Measurements from ENCODE around the gene CHD6.

The CHD6 gene

GRCh38 chr20:41365777-41366545 is 252.2 kb downstream of the CHD6 start:
- H3K27ac Mint-ChIP-seq = peak overlapping the region in 1 of 3 experiments; percentile 32
- TF ChIP-seq CTCF (IDR thresholded peaks at IDR 0.05; ENCODE audit: unreplicated experiment in 3 of 3) = no peak
- peak overlapping the region; percentile 69 to 75 (median 70) for H3K4me3 Mint-ChIP-seq
- H3K4me1 Mint-ChIP-seq = peaks cover 18% of the 10 kb centered on the region
- peaks cover 47% of the 10 kb centered on the region for H3K27me3 Mint-ChIP-seq (ENCODE audit: low read depth)
- H3K9me3 Mint-ChIP-seq = no peaks in the 10 kb centered on the region
- H3K36me3 Mint-ChIP-seq (ENCODE audit: low read depth) = peaks cover 3% of the 10 kb centered on the region

GRCh38 chr20:41364967-41365765 is 253.0 kb downstream of the CHD6 start:
- peak overlapping the region; percentile 69 to 75 (median 70) for H3K4me3 Mint-ChIP-seq
- H3K36me3 Mint-ChIP-seq (ENCODE audit: low read depth) = peaks cover 3% of the 10 kb centered on the region
- no peaks in the 10 kb centered on the region for H3K9me3 Mint-ChIP-seq
- peaks cover 18% of the 10 kb centered on the region for H3K4me1 Mint-ChIP-seq
- H3K27ac Mint-ChIP-seq = peak overlapping the region in 1 of 3 experiments; percentile 32
- TF ChIP-seq CTCF (IDR thresholded peaks at IDR 0.05; ENCODE audit: unreplicated experiment in 3 of 3) = no peak
- H3K27me3 Mint-ChIP-seq (ENCODE audit: low read depth) = peaks cover 49% of the 10 kb centered on the region

GRCh38 chr20:41364236-41364855 is 253.8 kb downstream of the CHD6 start:
- H3K27me3 Mint-ChIP-seq (ENCODE audit: low read depth) = peaks cover 44% of the 10 kb centered on the region
- H3K4me1 Mint-ChIP-seq = peaks cover 11% of the 10 kb centered on the region
- H3K27ac Mint-ChIP-seq = no peak overlapping the region
- no peak for TF ChIP-seq CTCF (IDR thresholded peaks at IDR 0.05; ENCODE audit: unreplicated experiment in 3 of 3)
- H3K36me3 Mint-ChIP-seq (ENCODE audit: low read depth) = peaks cover 3% of the 10 kb centered on the region
- H3K9me3 Mint-ChIP-seq = no peaks in the 10 kb centered on the region
- peak overlapping the region in 1 of 3 experiments; percentile 26 for H3K4me3 Mint-ChIP-seq

- Mint-ChIP-seq H3K4me1 (peaks cover 11% of the 10 kb centered on the region), H3K36me3 (ENCODE audit: low read depth) (peaks cover 3% of the 10 kb centered on the region), H3K27me3 (ENCODE audit: low read depth) (peaks cover 40% of the 10 kb centered on the region), H3K4me3 (no peak overlapping the region), H3K27ac (no peak overlapping the region), H3K9me3 (no peaks in the 10 kb centered on the region)
- no peak for TF ChIP-seq CTCF (IDR thresholded peaks at IDR 0.05; ENCODE audit: unreplicated experiment in 3 of 3)
Measured at GRCh38 chr20:41363601-41364000, 254.6 kb downstream of the CHD6 start.

- TF ChIP-seq CTCF (IDR thresholded peaks at IDR 0.05; ENCODE audit: unreplicated experiment in 3 of 3) = no peak
- Mint-ChIP-seq H3K4me3 (no peak overlapping the region), H3K4me1 (peaks cover 11% of the 10 kb centered on the region), H3K27me3 (ENCODE audit: low read depth) (peaks cover 34% of the 10 kb centered on the region), H3K36me3 (ENCODE audit: low read depth) (peaks cover 3% of the 10 kb centered on the region), H3K9me3 (no peaks in the 10 kb centered on the region), H3K27ac (no peak overlapping the region)
Measured at GRCh38 chr20:41362748-41363140, 255.4 kb downstream of the CHD6 start.

Measured in nephron (organoid).